Activated naive CD4-positive, alpha-beta T cell treated with anti-CD3 and anti-CD28 coated beads, Interleukin-2, amount 50 U/mL, for 16 hours (primary cell): ENCODE measurements around the gene TRIM67.
A peak's percentile ranks its signal among the peaks of the same experiment; 100 is the strongest.

ENCODE experiments used
- DNase-seq: peaks from one replicate; pipeline ENCODE4 v3.0.0-alpha.2; 2020

TRIM67 gene

GRCh38 chr1:231159202-231159962 lies 2.5 kb upstream of the TRIM67 start:
- DNase-seq, result no peak

GRCh38 chr1:231159963-231160761 lies 1.7 kb upstream of the TRIM67 start:
- DNase-seq, result no peak

DNA sequence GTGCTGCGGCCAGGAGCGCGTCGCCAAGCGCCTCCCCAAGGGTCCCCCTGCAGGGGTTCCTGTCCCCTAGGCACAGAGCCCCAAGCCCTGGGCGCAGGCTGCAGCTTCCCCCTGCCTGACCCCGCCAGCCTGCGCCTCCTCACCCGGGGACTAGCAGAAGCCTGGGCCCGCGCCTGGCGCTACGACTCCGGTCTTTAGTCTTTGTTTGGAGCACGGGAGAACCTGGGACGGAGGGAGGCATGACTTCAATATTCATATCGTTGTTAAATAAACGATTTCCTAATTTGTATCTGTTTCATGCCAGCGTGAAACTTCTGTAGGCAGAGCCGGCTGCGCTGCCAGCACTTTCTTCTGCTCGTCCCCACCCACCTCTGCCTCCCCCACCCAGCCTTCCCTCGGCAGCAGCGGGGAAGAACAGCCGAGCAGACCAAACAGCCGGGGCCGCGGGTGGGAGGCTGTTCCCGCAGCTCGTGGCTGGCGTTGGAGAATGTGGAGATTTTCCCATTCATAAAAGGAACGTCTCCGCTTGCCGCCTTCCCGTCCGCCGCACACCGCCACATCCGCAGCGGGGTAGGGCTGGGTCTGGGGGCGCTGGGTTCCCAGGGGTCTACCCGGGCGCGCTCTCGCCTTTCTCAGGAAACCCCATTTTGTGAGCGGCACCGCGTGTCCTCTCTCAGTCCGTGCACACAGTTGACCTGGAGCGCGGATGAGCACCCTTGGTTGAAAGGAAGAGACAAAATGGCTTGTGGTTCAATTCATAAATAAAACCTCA lies 777 bp upstream of the TRIM67 start:
- DNase-seq, result no peak

DNA sequence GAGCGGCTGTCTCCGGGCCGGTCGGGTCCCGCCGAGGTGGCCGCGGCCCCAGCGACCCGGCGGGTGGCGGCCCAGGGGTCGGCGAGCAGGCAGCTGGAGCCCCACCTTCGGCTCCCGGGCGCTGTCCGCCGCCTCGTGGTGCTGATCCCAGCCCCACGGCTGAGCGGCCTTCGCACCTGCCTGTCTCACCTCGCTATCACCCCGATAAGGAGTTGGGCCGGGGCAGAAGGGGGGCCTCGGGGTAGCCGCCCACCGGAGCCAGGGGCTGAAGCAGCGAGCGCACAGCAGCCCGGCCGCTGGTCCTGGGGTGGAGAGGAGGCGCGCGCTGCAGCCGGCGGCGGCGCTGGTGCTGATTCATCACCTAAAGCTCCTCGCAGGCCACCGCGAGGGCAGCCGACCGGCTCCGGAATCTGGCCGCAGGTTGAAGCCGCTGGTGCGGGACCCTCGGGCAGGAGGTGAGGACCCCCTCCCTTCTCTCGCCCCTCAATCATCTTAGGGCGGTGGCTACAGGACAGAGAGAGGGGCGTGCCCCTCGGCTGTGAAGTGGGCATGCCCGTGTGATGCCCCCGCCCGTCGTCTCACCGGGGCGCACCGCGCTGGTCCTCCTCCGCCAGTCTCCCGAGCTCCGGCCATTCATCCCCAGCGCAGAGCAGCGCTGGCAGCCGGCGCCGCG lies 575 bp downstream of the TRIM67 start:
- peak; percentile 35 for DNase-seq

- no peak for DNase-seq
Measured at GRCh38 chr1:231162970-231163829, 1.3 kb downstream of the TRIM67 start.

DNA sequence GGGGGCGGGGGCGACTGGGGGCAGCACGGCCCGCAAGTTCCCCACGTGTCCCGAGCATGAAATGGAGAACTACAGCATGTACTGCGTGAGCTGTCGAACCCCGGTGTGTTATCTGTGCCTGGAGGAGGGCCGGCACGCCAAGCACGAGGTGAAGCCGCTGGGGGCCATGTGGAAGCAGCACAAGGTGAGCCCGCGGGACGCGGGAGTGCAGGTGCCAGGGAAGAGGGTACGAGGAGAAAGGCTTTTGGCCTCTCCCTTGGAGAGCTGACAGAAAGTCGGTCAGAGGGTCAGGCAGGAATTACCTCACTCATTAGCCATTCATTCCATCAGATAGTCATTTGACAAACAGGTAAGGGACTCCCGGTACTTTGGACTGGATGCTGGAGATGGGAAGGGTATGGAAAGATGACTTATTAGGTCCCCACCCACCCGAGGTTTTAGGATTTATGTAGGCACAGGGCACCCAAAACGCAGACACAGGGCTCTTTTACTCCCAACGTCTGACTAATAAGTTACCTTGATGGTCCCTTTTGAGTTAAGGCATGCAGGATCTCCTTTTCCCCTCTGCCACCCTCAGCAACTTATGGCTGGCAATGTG lies 2.1 kb downstream of the TRIM67 start:
- no peak for DNase-seq

DNA sequence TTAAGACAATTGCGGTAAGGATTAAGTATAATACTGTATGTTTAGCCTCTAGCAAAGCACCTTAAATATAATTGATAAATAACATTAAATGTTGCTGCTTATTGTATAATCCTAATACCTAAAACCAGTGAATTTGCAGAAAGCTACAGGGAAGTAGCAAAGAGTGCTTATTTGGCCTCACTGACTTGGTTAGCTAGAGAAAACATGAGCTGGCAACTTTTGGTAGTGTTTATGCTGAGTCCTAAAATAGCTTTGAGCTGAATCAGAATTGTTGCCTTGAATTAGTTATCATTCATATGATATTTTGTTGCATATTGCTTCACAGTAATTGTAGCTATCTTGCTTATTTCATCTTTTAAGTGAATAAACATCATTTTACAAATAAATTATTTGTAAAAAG lies 3.5 kb downstream of the TRIM67 start:
- no peak for DNase-seq

DNA sequence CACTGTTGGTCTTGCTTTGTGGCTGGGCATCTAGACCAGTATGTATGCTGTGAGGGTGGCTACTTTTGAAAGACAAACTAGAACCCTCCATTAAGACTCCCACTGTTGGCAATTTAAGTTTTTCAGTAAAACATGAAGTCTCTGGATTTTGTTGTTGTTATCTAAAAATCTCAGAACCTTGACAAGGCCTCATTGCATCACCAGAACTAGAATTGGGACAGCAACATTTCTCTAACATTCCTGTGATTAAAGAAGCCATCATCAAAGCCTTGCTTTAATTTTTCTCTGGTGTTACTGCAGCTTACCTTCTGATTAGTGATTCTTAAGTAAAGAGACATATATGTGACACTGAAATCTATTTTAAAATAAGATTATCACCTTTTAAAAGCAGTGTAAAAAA lies 4.5 kb downstream of the TRIM67 start:
- no peak for DNase-seq

- DNase-seq, result no peak
Measured at GRCh38 chr1:231170875-231171274, 9.0 kb downstream of the TRIM67 start.

GRCh38 chr1:231171623-231172197 lies 9.9 kb downstream of the TRIM67 start:
- DNase-seq, result no peak

- DNase-seq, result no peak
Measured at GRCh38 chr1:231172411-231172810, 10.6 kb downstream of the TRIM67 start.

GRCh38 chr1:231176421-231176820 lies 14.6 kb downstream of the TRIM67 start:
- no peak for DNase-seq

- no peak for DNase-seq
Measured at GRCh38 chr1:231177226-231177625, 15.4 kb downstream of the TRIM67 start.

- no peak for DNase-seq
Measured at GRCh38 chr1:231177936-231178335, 16.1 kb downstream of the TRIM67 start.

- no peak for DNase-seq
Measured at GRCh38 chr1:231178970-231179369, 17.1 kb downstream of the TRIM67 start.

GRCh38 chr1:231180034-231180433 lies 18.2 kb downstream of the TRIM67 start:
- DNase-seq, result no peak

DNA sequence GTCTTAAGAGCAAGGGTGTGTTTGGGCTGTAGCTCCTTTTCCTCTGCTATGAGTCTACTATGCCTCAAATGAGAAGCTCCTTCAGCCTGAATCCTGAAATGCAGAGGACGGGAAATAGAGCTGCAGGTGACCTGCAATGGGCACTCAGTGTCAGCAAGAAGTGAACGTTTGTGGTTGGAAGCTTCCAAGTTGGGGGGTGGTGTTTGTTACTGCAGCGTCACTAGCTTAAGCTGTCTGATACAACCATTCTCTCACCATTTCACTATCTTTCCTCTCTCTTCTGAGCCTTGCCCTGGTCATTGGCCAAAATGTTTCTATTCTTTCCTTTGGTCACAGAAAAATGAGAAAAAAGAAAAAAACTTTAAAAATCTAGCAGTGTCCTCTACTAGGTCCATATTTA lies 19.4 kb downstream of the TRIM67 start:
- no peak for DNase-seq

DNA sequence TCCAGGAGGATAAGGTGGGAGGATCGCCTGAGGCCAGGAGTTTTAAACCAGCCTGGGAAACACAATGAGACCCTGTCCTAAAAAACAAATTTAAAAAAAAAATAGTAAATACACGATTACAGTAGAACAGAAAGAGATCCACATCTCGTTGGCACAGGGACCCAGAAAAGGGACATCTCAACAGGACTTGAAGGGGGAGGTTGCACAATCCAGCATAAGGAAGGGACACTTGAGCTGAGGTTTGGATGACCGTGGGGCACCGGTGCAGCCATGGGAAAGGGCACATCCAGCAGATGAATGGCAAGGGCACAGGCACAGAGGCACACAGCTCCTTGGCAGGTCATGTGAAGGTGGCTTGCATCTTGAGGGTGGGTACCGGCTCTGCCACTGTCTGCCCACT lies 20.5 kb downstream of the TRIM67 start:
- no peak for DNase-seq

- DNase-seq, result no peak
Measured at GRCh38 chr1:231183639-231184590, 22.1 kb downstream of the TRIM67 start.

GRCh38 chr1:231184891-231185290 lies 23.0 kb downstream of the TRIM67 start:
- no peak for DNase-seq
